GM19099 (cell line): ENCODE measurements around the gene KCNRG.

Experiments
- POLR2A ChIP-seq: IDR thresholded peaks from 3 replicates; pipeline ENCODE4 v1.6.1; 2011; ENCODE audit warnings: low read depth; ENCODE audit not compliant: insufficient read length; ENCODE audit errors: extremely low read depth

The KCNRG gene

GRCh38 chr13:50052478-50052877 is 37.2 kb downstream of the KCNRG start:
- no peak for TF ChIP-seq POLR2A

GRCh38 chr13:50053844-50054243 is 38.6 kb downstream of the KCNRG start:
- no peak for TF ChIP-seq POLR2A

GRCh38 chr13:50055454-50055853 is 40.2 kb downstream of the KCNRG start:
- TF ChIP-seq POLR2A = no peak

GRCh38 chr13:50060718-50061117 is 45.5 kb downstream of the KCNRG start:
- no peak for TF ChIP-seq POLR2A

- no peak for TF ChIP-seq POLR2A
Observed at GRCh38 chr13:50065712-50066111, 50.5 kb downstream of the KCNRG start.

- TF ChIP-seq POLR2A = no peak
Observed at GRCh38 chr13:50068508-50068907, 53.3 kb downstream of the KCNRG start.

- no peak for TF ChIP-seq POLR2A
Observed at GRCh38 chr13:50069261-50069660, 54.0 kb downstream of the KCNRG start.

- TF ChIP-seq POLR2A = no peak
Observed at GRCh38 chr13:50070186-50070585, 54.9 kb downstream of the KCNRG start.
